ENCODE data around the gene ITPKB. TPM values are rescaled to one million over a fixed set of nuclear protein-coding genes. Genes with fewer than 3 reads are reported as not detected.

ITPKB gene
- polyA plus RNA-seq, 1 of the 3 experiments (the other 2 are of a cell fraction) = 2.4 TPM

GRCh38 chr1:226656601-226657277 is 82.3 kb downstream of the ITPKB start:
- Histone ChIP-seq H3K79me2 (ENCODE audit: insufficient read depth) (no peaks in the 10 kb centered on the region), H4K20me1 (ENCODE audit: insufficient read depth) (no peaks in the 10 kb centered on the region), H3K27ac (ENCODE audit: low read depth in 2 of 2, low read length in 1 of 2) (peak overlapping the region; percentile 58 to 61), H3F3A (replicated peaks; ENCODE audit: insufficient read depth) (no peaks in the 10 kb centered on the region), H3K9me3 (no peaks in the 10 kb centered on the region), H2AFZ (ENCODE audit: low read depth) (no peak overlapping the region), H3K9me2 (no peaks in the 10 kb centered on the region), H3K4me3 (ENCODE audit: low read depth in 2 of 2, low read length in 1 of 2) (no peak overlapping the region), H3K9ac (no peak overlapping the region), H3K4me1 (ENCODE audit: control insufficient read depth in 1 of 2, insufficient read depth in 2 of 2, low read depth in 1 of 2, low read length in 1 of 2) (peaks cover 31 to 35% of the 10 kb centered on the region in 2 experiments), H3K27me3 (ENCODE audit: insufficient read depth) (no peaks in the 10 kb centered on the region), H3K4me2 (peak overlapping the region; percentile 57), H3K36me3 (replicated peaks in 1 of 2; ENCODE audit: control insufficient read depth in 1 of 2, insufficient read depth in 2 of 2, low read length in 1 of 2) (no peaks in the 10 kb centered on the region)
- ChIA-PET POLR2A (no interaction called here), CTCF (interaction anchor here (1.2 to 1.3 kb wide), 3 partner anchors 31 to 80 kb away, joined by 3 to 5 read pairs (median 4); no protein-coding TSS in a partner anchor)
- peak; percentile 68 for DNase-seq
- WGBS (ENCODE audit: low lambda C conversion rate) = 27% methylated on average over 12 of the region's 12 CpGs
- peak; percentile 77; the same call in 1 of the 2 replicates for TF ChIP-seq FOSL2 (IDR thresholded peaks at IDR 0.05; ENCODE audit: borderline replicate concordance, low read depth)
- peak; percentile 12; the same call in 1 of the 2 replicates for TF ChIP-seq POLR2AphosphoS5 (IDR thresholded peaks at IDR 0.05; ENCODE audit: low read depth, low read length)
- TF ChIP-seq CHD2 (IDR thresholded peaks at IDR 0.05; ENCODE audit: low read length, partially characterized antibody) = no peak
- TF ChIP-seq FOXJ3 (CRISPR knock-in tag; IDR thresholded peaks at IDR 0.05) = no peak; the same call in 1 of the 2 replicates
- TF ChIP-seq RXRA (IDR thresholded peaks at IDR 0.05; ENCODE audit: borderline replicate concordance, low read depth) = peak; percentile 71; the same call in 1 of the 2 replicates
- no peak for TF ChIP-seq FOXM1 (IDR thresholded peaks at IDR 0.05; ENCODE audit: low read depth)
- TF ChIP-seq MXI1 (IDR thresholded peaks at IDR 0.05; ENCODE audit: low read depth, low read length) = peak; percentile 49
- no peak for TF ChIP-seq GABPA (IDR thresholded peaks at IDR 0.05; ENCODE audit: low read depth)
- peak; percentile 52; the same call in 1 of the 2 replicates for TF ChIP-seq RCOR1 (IDR thresholded peaks at IDR 0.05; ENCODE audit: low read length)
- TF ChIP-seq NRF1 (IDR thresholded peaks at IDR 0.05; ENCODE audit: low read depth, low read length) = no peak
- peak; percentile 94 for TF ChIP-seq PBX3 (IDR thresholded peaks at IDR 0.05)
- no peak for TF ChIP-seq EZH2phosphoT487 (IDR thresholded peaks at IDR 0.05; ENCODE audit: borderline replicate concordance, low read depth)
- peak; percentile 75; the same call in 1 of the 2 replicates for TF ChIP-seq JUND (IDR thresholded peaks at IDR 0.05)
- TF ChIP-seq IRF3 (IDR thresholded peaks at IDR 0.05; ENCODE audit: low read depth, low read length) = no peak
- peak; percentile 61 to 81 for TF ChIP-seq EP300 (IDR thresholded peaks at IDR 0.05; ENCODE audit: borderline replicate concordance in 1 of 2, low read depth in 1 of 2, low read length in 1 of 2)
- TF ChIP-seq REST (IDR thresholded peaks at IDR 0.05; ENCODE audit: low read depth, low read length) = no peak
- no peak for TF ChIP-seq USF2 (IDR thresholded peaks at IDR 0.05; ENCODE audit: borderline replicate concordance, low read depth, low read length)
- peak; percentile 51 for TF ChIP-seq GATA2 (CRISPR knock-in tag; IDR thresholded peaks at IDR 0.05)
- TF ChIP-seq TCF12 (IDR thresholded peaks at IDR 0.05) = peak; percentile 87
- no peak for TF ChIP-seq RAD21 (IDR thresholded peaks at IDR 0.05; ENCODE audit: low read length)
- TF ChIP-seq USF1 (IDR thresholded peaks at IDR 0.05; ENCODE audit: borderline replicate concordance, low read depth) = no peak
- peak; percentile 62; the same call in 1 of the 2 replicates for TF ChIP-seq ZBTB33 (IDR thresholded peaks at IDR 0.05; ENCODE audit: borderline replicate concordance, low read depth)
- TF ChIP-seq TEAD4 (IDR thresholded peaks at IDR 0.05; ENCODE audit: borderline replicate concordance, insufficient read depth) = 0 out of 2 replicates have a peak, but pooled peaks have one; percentile 45
